ENCODE data around the gene DAGLA. TPM values are rescaled to one million over a fixed set of nuclear protein-coding genes. Genes with fewer than 3 reads are reported as not detected.

The DAGLA gene
- total RNA-seq, 2 donors from 2014 or later, result 7.0 to 9.9 TPM

- no peak for ATAC-seq
- Histone ChIP-seq H3K36me3 (replicated peaks in 1 of 2; ENCODE audit: insufficient read depth in 1 of 2, low read depth in 2 of 2) (no peaks in the 10 kb centered on the region), H3K27me3 (no peaks in the 10 kb centered on the region), H3K4me1 (peaks cover 39% of the 10 kb centered on the region), H3K9me3 (no peaks in the 10 kb centered on the region), H3K27ac (no peak overlapping the region), H3K4me3 (no peak overlapping the region)
- TF ChIP-seq POLR2A (IDR thresholded peaks at IDR 0.05) (no peak), CTCF (IDR thresholded peaks at IDR 0.05) (no peak)
- whole genome bisulfite sequencing, 2 donors, result 73 to 85% methylated on average over 9 to 11 of the region's 11 CpGs
- DNase-seq, result no peak
- intact Hi-C loops (cut with DNase I), result no loop called here
Measured at GRCh38 chr11:61761440-61762222, 81.4 kb downstream of the DAGLA start.

- 80 to 87% methylated on average over 10 of the region's 10 CpGs for WGBS, 2 donors
Measured at GRCh38 chr11:61762223-61762615, 82.0 kb downstream of the DAGLA start.

GRCh38 chr11:61762798-61763197, 82.6 kb downstream of the DAGLA start:
- Histone ChIP-seq H3K4me1 (peaks cover 27% of the 10 kb centered on the region), H3K36me3 (replicated peaks in 1 of 2; ENCODE audit: insufficient read depth in 1 of 2, low read depth in 2 of 2) (no peaks in the 10 kb centered on the region), H3K9me3 (no peaks in the 10 kb centered on the region), H3K4me3 (no peak overlapping the region), H3K27me3 (no peaks in the 10 kb centered on the region), H3K27ac (no peak overlapping the region)
- 74 to 81% methylated on average over 15 of the region's 15 CpGs for WGBS, 2 donors
- no peak for DNase-seq
- TF ChIP-seq POLR2A (IDR thresholded peaks at IDR 0.05), result no peak
- no peak for TF ChIP-seq CTCF (IDR thresholded peaks at IDR 0.05)
- ATAC-seq, result no peak
- intact Hi-C loops (cut with DNase I), result no loop called here

More at GRCh38 chr11:61762223-61762615, 82.0 kb downstream of the DAGLA start:
- Histone ChIP-seq H3K36me3 (replicated peaks in 1 of 2; ENCODE audit: insufficient read depth in 1 of 2, low read depth in 2 of 2) (no peaks in the 10 kb centered on the region), H3K9me3 (no peaks in the 10 kb centered on the region), H3K27me3 (no peaks in the 10 kb centered on the region), H3K4me1 (peaks cover 33% of the 10 kb centered on the region), H3K27ac (no peak overlapping the region), H3K4me3 (no peak overlapping the region)
- ATAC-seq (no peak), DNase-seq (no peak)
- TF ChIP-seq POLR2A (IDR thresholded peaks at IDR 0.05) (no peak), CTCF (IDR thresholded peaks at IDR 0.05) (no peak)
- intact Hi-C loops (cut with DNase I), result no loop called here

GRCh38 chr11:61763930-61764605, 83.9 kb downstream of the DAGLA start:
- DNase-seq, result no peak
- Histone ChIP-seq H3K27ac (peak overlapping the region in 3 of 4 donors; percentile 20 to 56 (median 22)), H3K4me3 (no peak overlapping the region), H3K27me3 (no peaks in the 10 kb centered on the region), H3K9me3 (no peaks in the 10 kb centered on the region), H3K4me1 (peaks cover 30% of the 10 kb centered on the region), H3K36me3 (replicated peaks in 1 of 2; ENCODE audit: insufficient read depth in 1 of 2, low read depth in 2 of 2) (no peaks in the 10 kb centered on the region)
- ATAC-seq, result no peak
- intact Hi-C loops (cut with DNase I), result no loop called here
- 77% methylated on average over 4 to 23 of the region's 23 CpGs for WGBS, 2 donors
- no peak for TF ChIP-seq POLR2A (IDR thresholded peaks at IDR 0.05)
- no peak for TF ChIP-seq CTCF (IDR thresholded peaks at IDR 0.05)
